Measurements from ENCODE around the gene MPPED2.

MPPED2 gene

DNA sequence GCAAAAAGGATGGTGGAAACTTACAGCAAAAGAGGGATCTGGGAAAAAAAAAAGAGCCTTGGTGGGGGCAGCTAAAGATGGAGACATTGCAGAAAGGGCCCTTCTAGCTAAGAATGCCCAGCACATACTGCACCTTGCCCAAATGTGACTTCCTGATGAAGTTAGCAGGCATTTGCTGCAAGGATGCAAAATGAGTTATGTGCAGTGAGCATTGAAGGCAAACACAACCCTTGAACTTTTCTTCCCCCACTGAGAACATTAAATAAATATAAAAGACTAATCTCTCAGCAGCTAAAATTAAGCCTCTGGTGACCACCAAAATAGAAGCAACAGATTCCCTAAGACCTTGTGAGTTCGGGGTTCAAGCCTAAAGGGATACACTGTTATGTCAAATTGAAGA is 133.3 kb downstream of the MPPED2 start:
- Histone ChIP-seq H3K9me3 (no peaks in the 10 kb centered on the region), H3K4me1 (no peaks in the 10 kb centered on the region), H3K27ac (no peak overlapping the region), H3K27me3 (no peaks in the 10 kb centered on the region), H3K36me3 (no peaks in the 10 kb centered on the region; the same call in 1 of the 2 replicates), H4K20me1 (no peaks in the 10 kb centered on the region; the same call in 1 of the 2 replicates), H3K9ac (no peak overlapping the region), H3K4me3 (no peak overlapping the region), H3K4me2 (no peak overlapping the region)
- no peak for TF ChIP-seq Cebpa-rat (IDR thresholded peaks at IDR 0.05)

DNA sequence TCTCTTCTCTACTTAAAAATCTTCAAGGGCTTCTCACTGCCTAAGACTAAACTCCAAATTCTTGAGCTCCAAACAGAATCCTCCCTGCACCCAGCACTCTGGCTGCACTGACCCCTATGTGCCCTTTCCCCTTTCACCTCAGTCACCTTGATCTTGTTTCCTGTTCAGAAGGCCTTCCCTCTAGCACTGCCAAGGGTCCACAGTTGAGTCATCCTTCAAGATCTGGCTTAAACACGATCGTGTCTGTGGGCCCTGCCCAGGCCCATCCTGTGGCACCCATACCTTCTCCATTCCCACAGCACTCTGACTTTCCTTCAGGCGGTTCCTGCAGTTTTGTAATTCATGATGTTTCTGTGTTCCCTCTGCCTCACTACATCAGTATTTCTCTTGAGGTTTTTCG is 134.0 kb downstream of the MPPED2 start:
- no peaks in the 10 kb centered on the region; the same call in 1 of the 2 replicates for H3K36me3 ChIP-seq
- no peak overlapping the region for H3K4me2 ChIP-seq
- no peaks in the 10 kb centered on the region for H3K4me1 ChIP-seq
- no peak for TF ChIP-seq Cebpa-rat (IDR thresholded peaks at IDR 0.05)
- no peak overlapping the region for H3K4me3 ChIP-seq
- H3K9ac ChIP-seq, result no peak overlapping the region
- no peaks in the 10 kb centered on the region for H3K9me3 ChIP-seq
- H3K27ac ChIP-seq, result no peak overlapping the region
- no peaks in the 10 kb centered on the region for H4K20me1 ChIP-seq
- no peaks in the 10 kb centered on the region for H3K27me3 ChIP-seq

DNA sequence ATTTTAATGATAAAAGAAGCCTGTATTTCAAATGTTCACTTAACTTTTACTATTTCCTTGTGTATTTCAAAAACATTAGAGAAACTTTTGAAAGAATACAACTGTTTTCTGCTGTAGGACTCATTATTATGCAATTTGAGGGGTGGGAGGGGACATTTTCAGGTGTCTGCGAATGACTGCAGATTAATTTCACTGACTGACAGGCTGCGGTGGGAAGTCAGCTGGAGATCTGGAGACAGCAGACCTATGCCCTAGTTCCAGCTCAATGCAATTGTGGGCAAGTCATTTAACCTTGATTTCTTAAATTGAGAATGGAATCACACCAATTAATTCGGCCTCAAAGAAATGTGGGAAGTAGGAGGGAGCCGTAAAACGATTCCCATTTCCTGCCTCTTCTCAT is 134.5 kb downstream of the MPPED2 start:
- Histone ChIP-seq H3K9ac (no peak overlapping the region), H3K9me3 (no peaks in the 10 kb centered on the region), H3K4me3 (no peak overlapping the region), H3K27ac (no peak overlapping the region), H3K27me3 (no peaks in the 10 kb centered on the region), H3K36me3 (no peaks in the 10 kb centered on the region; the same call in 1 of the 2 replicates), H3K4me2 (no peak overlapping the region), H4K20me1 (no peaks in the 10 kb centered on the region), H3K4me1 (no peaks in the 10 kb centered on the region)
- no peak for TF ChIP-seq Cebpa-rat (IDR thresholded peaks at IDR 0.05)

DNA sequence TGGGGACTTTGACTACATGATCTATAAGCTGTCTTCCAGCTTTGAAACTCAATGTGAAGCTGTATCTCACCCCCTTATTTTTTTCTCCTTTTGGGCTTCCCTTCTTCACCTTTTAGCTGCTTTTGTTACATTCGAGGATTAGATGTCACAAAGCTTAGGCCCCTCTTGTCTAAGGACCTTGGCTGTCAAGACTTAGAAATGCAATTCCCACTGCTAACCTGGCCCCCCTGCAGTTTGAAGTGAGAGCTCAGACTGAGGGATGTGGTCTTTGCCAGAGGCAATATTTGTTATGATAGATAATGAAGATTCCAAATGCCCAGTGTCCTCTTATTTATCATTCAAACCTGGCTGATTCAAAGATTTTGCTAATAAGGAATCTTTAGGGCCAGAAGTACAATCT is 135.0 kb downstream of the MPPED2 start:
- H3K27me3 ChIP-seq, result no peaks in the 10 kb centered on the region
- no peaks in the 10 kb centered on the region for H4K20me1 ChIP-seq
- no peaks in the 10 kb centered on the region for H3K9me3 ChIP-seq
- H3K4me3 ChIP-seq, result no peak overlapping the region
- no peak overlapping the region for H3K4me2 ChIP-seq
- no peak for TF ChIP-seq Cebpa-rat (IDR thresholded peaks at IDR 0.05)
- no peak overlapping the region for H3K27ac ChIP-seq
- H3K36me3 ChIP-seq, result no peaks in the 10 kb centered on the region; the same call in 1 of the 2 replicates
- H3K9ac ChIP-seq, result no peak overlapping the region
- H3K4me1 ChIP-seq, result no peaks in the 10 kb centered on the region

DNA sequence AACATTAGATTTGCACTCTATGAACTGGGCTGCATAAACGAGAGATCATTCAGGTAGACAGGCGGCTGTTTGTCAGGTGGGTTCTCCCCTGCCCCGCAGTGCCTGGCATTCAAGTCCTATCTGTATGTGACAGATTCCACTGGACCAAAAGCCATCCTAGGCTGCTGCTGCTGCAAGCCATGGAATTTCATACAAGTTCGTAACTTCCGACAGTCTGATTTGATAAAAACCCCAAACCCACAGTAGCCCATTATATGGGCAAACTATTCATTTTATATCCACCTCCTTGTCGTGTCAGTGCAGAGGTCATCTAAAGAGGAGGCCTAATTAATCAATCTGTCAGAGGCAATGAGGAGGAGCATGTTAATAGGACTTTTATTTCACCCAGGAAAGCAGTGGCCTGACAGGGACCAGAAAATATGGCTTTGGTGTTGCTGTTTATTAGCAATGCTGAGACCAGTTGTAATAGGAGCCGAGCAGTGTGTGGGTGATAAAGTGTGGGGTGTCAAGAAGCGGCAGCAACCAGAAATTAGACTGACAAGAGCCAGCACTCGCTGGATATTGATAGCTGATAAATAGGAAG is 139.0 kb downstream of the MPPED2 start:
- H3K9ac ChIP-seq, result no peak overlapping the region
- no peaks in the 10 kb centered on the region; the same call in 1 of the 2 replicates for H3K36me3 ChIP-seq
- H4K20me1 ChIP-seq, result no peaks in the 10 kb centered on the region
- no peak for TF ChIP-seq Cebpa-rat (IDR thresholded peaks at IDR 0.05)
- H3K4me3 ChIP-seq, result no peak overlapping the region
- H3K4me1 ChIP-seq, result no peaks in the 10 kb centered on the region
- no peak overlapping the region for H3K27ac ChIP-seq
- no peaks in the 10 kb centered on the region for H3K9me3 ChIP-seq
- H3K27me3 ChIP-seq, result no peaks in the 10 kb centered on the region
- no peak overlapping the region for H3K4me2 ChIP-seq

DNA sequence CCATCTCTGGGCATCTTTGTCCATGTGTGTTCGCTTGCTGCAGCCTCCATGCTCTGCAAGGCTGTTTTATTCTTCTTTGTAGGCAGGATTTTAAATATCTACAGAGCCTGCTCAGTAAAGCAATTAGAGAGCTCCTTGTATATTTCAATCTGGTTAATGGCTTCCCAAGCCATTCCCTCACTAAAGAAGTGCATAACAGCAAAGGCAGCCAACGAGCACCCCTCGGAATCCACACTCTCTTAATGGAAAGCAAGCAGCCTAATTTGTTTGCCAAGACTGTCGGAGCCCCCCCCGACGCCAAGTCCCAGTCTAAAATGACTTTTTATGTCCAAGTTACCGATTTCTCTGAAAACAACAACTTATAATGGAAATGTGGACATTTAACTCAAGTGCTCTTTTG is 139.6 kb downstream of the MPPED2 start:
- H4K20me1 ChIP-seq, result no peaks in the 10 kb centered on the region
- no peaks in the 10 kb centered on the region for H3K27me3 ChIP-seq
- H3K27ac ChIP-seq, result no peak overlapping the region
- H3K4me2 ChIP-seq, result no peak overlapping the region
- H3K9ac ChIP-seq, result no peak overlapping the region
- H3K36me3 ChIP-seq, result no peaks in the 10 kb centered on the region
- no peak overlapping the region for H3K4me3 ChIP-seq
- H3K4me1 ChIP-seq, result no peaks in the 10 kb centered on the region
- TF ChIP-seq Cebpa-rat (IDR thresholded peaks at IDR 0.05), result no peak
- H3K9me3 ChIP-seq, result no peaks in the 10 kb centered on the region

DNA sequence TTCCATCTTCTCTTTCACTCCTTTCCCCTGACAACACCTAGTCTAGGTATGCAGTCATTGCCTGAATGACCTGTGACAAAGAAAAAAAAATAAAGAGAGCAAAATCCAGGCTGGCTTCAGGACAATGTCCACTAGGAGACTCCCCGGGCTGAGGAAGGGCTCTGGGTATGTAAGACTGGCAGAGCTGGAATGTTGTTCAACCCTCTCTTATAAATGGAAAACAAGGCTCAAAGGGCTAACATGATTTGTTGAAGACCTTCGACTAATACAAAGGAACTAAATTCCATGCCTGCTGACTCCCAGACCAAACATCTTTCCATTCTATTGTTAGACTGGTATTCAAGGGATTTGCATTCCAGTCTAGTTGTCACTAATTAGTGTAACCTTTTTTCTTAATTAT is 141.1 kb downstream of the MPPED2 start:
- H3K4me1 ChIP-seq, result no peaks in the 10 kb centered on the region
- H3K27me3 ChIP-seq, result no peaks in the 10 kb centered on the region
- H3K27ac ChIP-seq, result no peak overlapping the region
- no peak overlapping the region for H3K9ac ChIP-seq
- no peak overlapping the region for H3K4me3 ChIP-seq
- no peak overlapping the region for H3K4me2 ChIP-seq
- H4K20me1 ChIP-seq, result no peaks in the 10 kb centered on the region
- no peaks in the 10 kb centered on the region for H3K36me3 ChIP-seq
- no peaks in the 10 kb centered on the region for H3K9me3 ChIP-seq
- TF ChIP-seq Cebpa-rat (IDR thresholded peaks at IDR 0.05), result no peak

DNA sequence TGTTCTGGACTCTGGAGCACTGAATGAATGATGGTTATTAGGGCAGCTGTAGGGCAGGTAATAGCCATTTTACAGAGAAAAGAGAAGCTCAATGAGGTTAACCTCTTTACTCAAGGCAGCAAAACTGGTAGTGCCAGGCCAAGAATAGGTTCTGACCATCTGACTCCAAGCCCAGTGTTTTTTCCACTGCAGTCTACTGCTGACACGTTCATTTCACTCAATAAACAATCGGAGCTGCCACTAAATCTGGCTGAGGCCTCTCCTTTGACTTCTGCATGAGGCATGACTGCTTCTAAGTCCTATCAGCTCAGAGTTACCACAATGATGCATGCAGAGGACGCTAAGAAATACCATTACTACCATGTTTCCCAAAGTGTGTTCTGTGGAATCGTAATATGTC is 145.6 kb downstream of the MPPED2 start:
- H3K4me1 ChIP-seq, result no peaks in the 10 kb centered on the region
- no peak overlapping the region for H3K27ac ChIP-seq
- H3K27me3 ChIP-seq, result no peaks in the 10 kb centered on the region
- no peaks in the 10 kb centered on the region for H4K20me1 ChIP-seq
- no peaks in the 10 kb centered on the region for H3K9me3 ChIP-seq
- H3K4me3 ChIP-seq, result no peak overlapping the region
- no peak overlapping the region for H3K4me2 ChIP-seq
- no peak for TF ChIP-seq Cebpa-rat (IDR thresholded peaks at IDR 0.05)
- no peak overlapping the region for H3K9ac ChIP-seq
- no peaks in the 10 kb centered on the region for H3K36me3 ChIP-seq

DNA sequence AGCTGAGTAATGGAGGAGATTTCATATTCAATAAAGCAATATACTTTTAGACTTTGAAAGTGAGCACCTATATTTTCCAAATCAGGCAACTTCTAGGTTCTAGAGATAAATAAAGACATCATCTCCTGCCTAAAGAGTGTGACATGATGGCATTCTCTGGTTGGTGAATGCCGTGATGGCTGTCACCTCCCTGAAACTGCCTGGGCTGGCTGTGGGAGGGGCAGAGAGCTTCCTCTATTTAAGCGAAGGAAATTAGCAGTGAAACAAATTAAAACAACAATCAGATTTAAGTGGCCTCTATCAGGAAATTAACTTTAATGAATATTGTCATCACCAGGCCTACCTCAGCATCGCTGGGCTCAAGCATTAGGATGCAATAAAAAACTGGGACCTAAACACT is 149.4 kb downstream of the MPPED2 start:
- TF ChIP-seq Cebpa-rat (IDR thresholded peaks at IDR 0.05), result no peak

DNA sequence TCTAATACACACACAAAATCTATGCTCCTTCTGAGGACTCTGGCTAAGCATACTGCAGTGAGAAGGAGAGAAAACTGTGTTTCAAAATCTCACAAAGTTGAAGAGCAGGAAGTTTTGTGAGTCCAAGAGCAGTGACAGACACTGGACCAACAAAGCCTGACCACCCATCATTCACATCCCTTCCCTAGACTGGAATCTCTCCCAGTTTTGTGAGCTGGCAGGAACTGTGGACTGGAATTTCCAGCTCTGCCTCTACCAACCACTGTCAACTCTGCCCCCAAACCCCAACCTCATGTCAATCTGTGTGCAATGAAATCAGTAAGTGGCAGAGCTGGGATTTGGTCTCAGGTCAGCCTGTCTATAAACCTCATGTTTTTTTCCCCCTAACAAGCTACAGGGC is 150.7 kb downstream of the MPPED2 start:
- Histone ChIP-seq H3K27me3 (no peaks in the 10 kb centered on the region), H3K4me1 (no peaks in the 10 kb centered on the region), H3K9ac (no peak overlapping the region), H3K4me2 (no peak overlapping the region), H3K9me3 (no peaks in the 10 kb centered on the region), H3K27ac (no peak overlapping the region), H3K4me3 (no peak overlapping the region), H4K20me1 (no peaks in the 10 kb centered on the region), H3K36me3 (no peaks in the 10 kb centered on the region)
- no peak for TF ChIP-seq Cebpa-rat (IDR thresholded peaks at IDR 0.05)

More for the DNA sequence above, 149.4 kb downstream of the MPPED2 start:
- Histone ChIP-seq H3K27me3 (no peaks in the 10 kb centered on the region), H3K36me3 (no peaks in the 10 kb centered on the region), H3K27ac (no peak overlapping the region), H3K4me3 (no peak overlapping the region), H3K4me1 (no peaks in the 10 kb centered on the region), H3K9me3 (no peaks in the 10 kb centered on the region), H3K4me2 (no peak overlapping the region), H4K20me1 (no peaks in the 10 kb centered on the region), H3K9ac (no peak overlapping the region)

DNA sequence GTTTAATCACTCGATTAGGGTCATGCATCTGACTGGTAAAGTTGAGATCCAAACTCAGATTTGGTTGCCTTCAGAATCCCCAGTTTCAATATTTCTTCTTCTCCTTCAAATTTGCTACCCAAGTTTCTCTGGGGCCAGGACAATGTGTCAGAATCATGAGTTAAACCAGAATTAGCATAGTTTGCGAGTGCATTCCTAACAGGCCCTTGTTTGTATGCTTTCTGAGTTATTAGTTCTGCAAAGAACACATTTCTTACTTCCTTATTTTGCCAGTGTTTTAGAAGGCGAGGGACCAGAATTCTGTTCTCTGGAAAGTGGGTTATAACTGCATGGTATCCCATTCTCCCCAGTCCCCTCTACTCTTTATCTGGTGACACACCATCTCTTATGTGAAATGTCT is 151.3 kb downstream of the MPPED2 start:
- no peak overlapping the region for H3K4me3 ChIP-seq
- no peak overlapping the region for H3K9ac ChIP-seq
- TF ChIP-seq Cebpa-rat (IDR thresholded peaks at IDR 0.05), result no peak
- no peaks in the 10 kb centered on the region for H3K36me3 ChIP-seq
- no peak overlapping the region for H3K27ac ChIP-seq
- H3K4me1 ChIP-seq, result no peaks in the 10 kb centered on the region
- no peaks in the 10 kb centered on the region for H3K9me3 ChIP-seq
- H4K20me1 ChIP-seq, result no peaks in the 10 kb centered on the region
- no peaks in the 10 kb centered on the region for H3K27me3 ChIP-seq
- H3K4me2 ChIP-seq, result no peak overlapping the region
